Muscle layer of colon (tissue), 2 donors: ENCODE results near the gene OR5T1.

Experiments
- H3K27ac ChIP-seq: one replicate; pipeline ENCODE4 v1.7.0; 2013; ENCODE audit warnings: low read depth, mild to moderate bottlenecking, low read length, moderate library complexity
- H3K27me3 ChIP-seq, 2 donors: one replicate each; pipeline ENCODE4 v1.7.0; 2013; ENCODE audit warnings: low read length in 2 of 2, mild to moderate bottlenecking in 2 of 2; ENCODE audit not compliant: insufficient read depth in 2 of 2, control insufficient read depth in 1 of 2
- H3K36me3 ChIP-seq: one replicate; pipeline ENCODE4 v1.7.0; 2013; ENCODE audit warnings: mild to moderate bottlenecking, low read length; ENCODE audit not compliant: insufficient read depth
- H3K4me1 ChIP-seq: one replicate; pipeline ENCODE4 v1.7.0; 2013; ENCODE audit warnings: mild to moderate bottlenecking, low read length; ENCODE audit not compliant: insufficient read depth
- H3K4me3 ChIP-seq, 2 donors: one replicate each; pipeline ENCODE4 v1.7.0; 2013; ENCODE audit warnings: low read length in 2 of 2, low read depth in 1 of 2, mild to moderate bottlenecking in 1 of 2, moderate library complexity in 1 of 2
- H3K9ac ChIP-seq: one replicate; pipeline ENCODE4 v1.7.0; 2013; ENCODE audit warnings: low read length
- H3K9me3 ChIP-seq: one replicate; pipeline ENCODE4 v1.7.0; 2013; ENCODE audit warnings: mild to moderate bottlenecking, low read length
- donor health status: abdominal sarcoma.
- donor health status: Adenocarcinoma of cecum.

OR5T1 gene

GRCh38 chr11:56273854-56274253 is at the start of gene OR5T1:
OR5T1 (plus strand) TSS chr11:56274154; CDS start chr11:56275639, 1,485 bp downstream.
- H3K9me3 ChIP-seq, result no peaks in the 10 kb centered on the region
- H3K27me3 ChIP-seq, result no peaks in the 10 kb centered on the region
- no peaks in the 10 kb centered on the region for H3K4me1 ChIP-seq
- no peak within 1 kb of the TSS for H3K4me3 ChIP-seq
- H3K27ac ChIP-seq, result no peak within 1 kb of the TSS
- H3K9ac ChIP-seq, result no peak within 1 kb of the TSS
- no peaks in the 10 kb centered on the region for H3K36me3 ChIP-seq

- Histone ChIP-seq H3K27ac (no peak within 1 kb of the TSS), H3K4me3 (no peak within 1 kb of the TSS), H3K4me1 (no peaks in the 10 kb centered on the region), H3K9me3 (no peaks in the 10 kb centered on the region), H3K9ac (no peak within 1 kb of the TSS), H3K36me3 (no peaks in the 10 kb centered on the region), H3K27me3 (no peaks in the 10 kb centered on the region)
These were observed 39.8 kb upstream of the OR5T1 start, which contains the start of gene OR5T2 for GRCh38 chr11:56234155-56234554. OR5T2 (minus strand) TSS chr11:56234255; CDS start chr11:56233062, 1,193 bp downstream.

- Histone ChIP-seq H3K9ac (no peak within 1 kb of the TSS), H3K4me1 (no peaks in the 10 kb centered on the region), H3K27ac (no peak within 1 kb of the TSS), H3K36me3 (no peaks in the 10 kb centered on the region), H3K27me3 (no peaks in the 10 kb centered on the region), H3K9me3 (no peaks in the 10 kb centered on the region), H3K4me3 (no peak within 1 kb of the TSS)
These were observed 22.0 kb upstream of the OR5T1 start, which contains the start of gene OR5T3 for GRCh38 chr11:56251954-56252353. OR5T3 (plus strand) TSS chr11:56252254; CDS start chr11:56252254, 0 bp downstream.

- Histone ChIP-seq H3K27ac (no peak overlapping the region), H3K4me3 (no peak overlapping the region), H3K9me3 (no peaks in the 10 kb centered on the region), H3K9ac (no peak overlapping the region), H3K36me3 (no peaks in the 10 kb centered on the region), H3K4me1 (no peaks in the 10 kb centered on the region), H3K27me3 (no peaks in the 10 kb centered on the region)
These were observed 2.9 kb upstream of the OR5T1 start for GRCh38 chr11:56271092-56271491.

- Histone ChIP-seq H3K9me3 (no peaks in the 10 kb centered on the region), H3K4me3 (no peak within 1 kb of the TSS), H3K4me1 (no peaks in the 10 kb centered on the region), H3K27me3 (no peaks in the 10 kb centered on the region), H3K36me3 (no peaks in the 10 kb centered on the region), H3K27ac (no peak within 1 kb of the TSS), H3K9ac (no peak within 1 kb of the TSS)
These were observed 18.2 kb downstream of the OR5T1 start, which contains the start of gene OR8H1 for GRCh38 chr11:56292154-56292553. OR8H1 (minus strand) TSS chr11:56292254; CDS start chr11:56291062, 1,192 bp downstream.

GRCh38 chr11:56296898-56297297 is 22.9 kb downstream of the OR5T1 start:
- no peak overlapping the region for H3K4me3 ChIP-seq
- no peaks in the 10 kb centered on the region for H3K4me1 ChIP-seq
- H3K9me3 ChIP-seq, result no peaks in the 10 kb centered on the region
- H3K36me3 ChIP-seq, result no peaks in the 10 kb centered on the region
- no peak overlapping the region for H3K27ac ChIP-seq
- H3K27me3 ChIP-seq, result no peaks in the 10 kb centered on the region
- H3K9ac ChIP-seq, result no peak overlapping the region

GRCh38 chr11:56307836-56308235 is 33.9 kb downstream of the OR5T1 start:
- H3K36me3 ChIP-seq, result no peaks in the 10 kb centered on the region
- H3K4me1 ChIP-seq, result no peaks in the 10 kb centered on the region
- no peaks in the 10 kb centered on the region for H3K27me3 ChIP-seq
- no peak overlapping the region for H3K9ac ChIP-seq
- H3K9me3 ChIP-seq, result no peaks in the 10 kb centered on the region
- no peak overlapping the region for H3K4me3 ChIP-seq
- no peak overlapping the region for H3K27ac ChIP-seq

- H3K36me3 ChIP-seq, result no peaks in the 10 kb centered on the region
- H3K9me3 ChIP-seq, result no peaks in the 10 kb centered on the region
- no peak within 1 kb of the TSS for H3K9ac ChIP-seq
- no peak within 1 kb of the TSS for H3K4me3 ChIP-seq
- no peaks in the 10 kb centered on the region for H3K27me3 ChIP-seq
- H3K27ac ChIP-seq, result no peak within 1 kb of the TSS
- H3K4me1 ChIP-seq, result no peaks in the 10 kb centered on the region
These were observed 40.9 kb downstream of the OR5T1 start, which contains the start of gene OR8K3 for GRCh38 chr11:56314844-56315243. OR8K3 (plus strand) TSS chr11:56315144; CDS start chr11:56318307, 3,163 bp downstream.
